22Rv1 (cell line): ENCODE data around the gene UGT1A8.

ENCODE experiments used
- H3K27ac ChIP-seq: fragments of 450-650 bp; 2 replicates; pipeline ENCODE4 v1.5.1; 2017
- ZFX ChIP-seq: fragments of 450-650 bp; IDR thresholded peaks from 2 replicates; pipeline ENCODE4 v1.6.1; 2017; ENCODE audit warnings: antibody characterized with exemption, borderline replicate concordance
- TF ChIP-seq, protein P1 (sequence below): fragments of 450-650 bp; IDR thresholded peaks from 2 replicates; pipeline ENCODE4 v1.5.1; 2017; ENCODE audit warnings: mild to moderate bottlenecking

Gene UGT1A8

GRCh38 chr2:233764264-233764663 is 146.8 kb downstream of the UGT1A8 start:
- no peak overlapping the region for H3K27ac ChIP-seq
- TF ChIP-seq, protein P1, sequence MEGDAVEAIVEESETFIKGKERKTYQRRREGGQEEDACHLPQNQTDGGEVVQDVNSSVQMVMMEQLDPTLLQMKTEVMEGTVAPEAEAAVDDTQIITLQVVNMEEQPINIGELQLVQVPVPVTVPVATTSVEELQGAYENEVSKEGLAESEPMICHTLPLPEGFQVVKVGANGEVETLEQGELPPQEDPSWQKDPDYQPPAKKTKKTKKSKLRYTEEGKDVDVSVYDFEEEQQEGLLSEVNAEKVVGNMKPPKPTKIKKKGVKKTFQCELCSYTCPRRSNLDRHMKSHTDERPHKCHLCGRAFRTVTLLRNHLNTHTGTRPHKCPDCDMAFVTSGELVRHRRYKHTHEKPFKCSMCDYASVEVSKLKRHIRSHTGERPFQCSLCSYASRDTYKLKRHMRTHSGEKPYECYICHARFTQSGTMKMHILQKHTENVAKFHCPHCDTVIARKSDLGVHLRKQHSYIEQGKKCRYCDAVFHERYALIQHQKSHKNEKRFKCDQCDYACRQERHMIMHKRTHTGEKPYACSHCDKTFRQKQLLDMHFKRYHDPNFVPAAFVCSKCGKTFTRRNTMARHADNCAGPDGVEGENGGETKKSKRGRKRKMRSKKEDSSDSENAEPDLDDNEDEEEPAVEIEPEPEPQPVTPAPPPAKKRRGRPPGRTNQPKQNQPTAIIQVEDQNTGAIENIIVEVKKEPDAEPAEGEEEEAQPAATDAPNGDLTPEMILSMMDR: no peak
- TF ChIP-seq ZFX: no peak

DNA sequence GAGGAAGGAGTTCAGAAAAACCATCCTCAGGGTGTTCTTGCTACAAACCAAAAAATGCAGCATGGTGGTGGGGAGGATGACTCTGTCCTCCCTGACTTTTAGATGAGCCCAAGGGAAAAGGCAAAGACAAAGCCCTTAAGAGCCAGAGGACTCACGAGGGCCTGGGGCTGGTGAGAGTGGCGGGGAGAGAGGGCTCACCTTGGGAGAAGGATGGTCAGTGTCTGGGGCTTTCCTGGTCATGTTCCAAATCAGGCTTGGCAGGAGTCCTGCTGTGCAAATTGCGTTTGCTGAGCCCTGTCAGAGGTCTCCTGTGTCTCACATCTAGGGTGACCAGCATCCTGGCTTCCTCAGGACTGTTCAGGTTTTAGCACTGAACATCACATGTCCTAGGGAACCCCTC is 147.3 kb downstream of the UGT1A8 start:
- H3K27ac ChIP-seq: no peak overlapping the region
- TF ChIP-seq, protein P1: no peak
- no peak for TF ChIP-seq ZFX

GRCh38 chr2:233766416-233766815 is 149.0 kb downstream of the UGT1A8 start:
- no peak overlapping the region for H3K27ac ChIP-seq
- no peak for TF ChIP-seq ZFX
- TF ChIP-seq, protein P1: no peak

DNA sequence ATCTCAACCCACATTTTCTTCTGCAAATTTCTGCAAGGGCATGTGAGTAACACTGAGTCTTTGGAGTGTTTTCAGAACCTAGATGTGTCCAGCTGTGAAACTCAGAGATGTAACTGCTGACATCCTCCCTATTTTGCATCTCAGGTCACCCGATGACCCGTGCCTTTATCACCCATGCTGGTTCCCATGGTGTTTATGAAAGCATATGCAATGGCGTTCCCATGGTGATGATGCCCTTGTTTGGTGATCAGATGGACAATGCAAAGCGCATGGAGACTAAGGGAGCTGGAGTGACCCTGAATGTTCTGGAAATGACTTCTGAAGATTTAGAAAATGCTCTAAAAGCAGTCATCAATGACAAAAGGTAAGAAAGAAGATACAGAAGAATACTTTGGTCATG is 150.6 kb downstream of the UGT1A8 start:
- no peak overlapping the region for H3K27ac ChIP-seq
- TF ChIP-seq ZFX: no peak
- TF ChIP-seq, protein P1: no peak

GRCh38 chr2:233769260-233769659 is 151.8 kb downstream of the UGT1A8 start:
- no peak for TF ChIP-seq ZFX
- TF ChIP-seq, protein P1: no peak
- no peak overlapping the region for H3K27ac ChIP-seq

DNA sequence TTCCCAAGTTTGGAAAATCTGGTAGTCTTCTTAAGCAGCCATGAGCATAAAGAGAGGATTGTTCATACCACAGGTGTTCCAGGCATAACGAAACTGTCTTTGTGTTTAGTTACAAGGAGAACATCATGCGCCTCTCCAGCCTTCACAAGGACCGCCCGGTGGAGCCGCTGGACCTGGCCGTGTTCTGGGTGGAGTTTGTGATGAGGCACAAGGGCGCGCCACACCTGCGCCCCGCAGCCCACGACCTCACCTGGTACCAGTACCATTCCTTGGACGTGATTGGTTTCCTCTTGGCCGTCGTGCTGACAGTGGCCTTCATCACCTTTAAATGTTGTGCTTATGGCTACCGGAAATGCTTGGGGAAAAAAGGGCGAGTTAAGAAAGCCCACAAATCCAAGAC is 154.7 kb downstream of the UGT1A8 start:
- TF ChIP-seq, protein P1: no peak
- no peak for TF ChIP-seq ZFX

GRCh38 chr2:233772583-233772982 is 155.2 kb downstream of the UGT1A8 start:
- H3K27ac ChIP-seq: no peak overlapping the region
- no peak for TF ChIP-seq ZFX
- TF ChIP-seq, protein P1: no peak

More for the DNA sequence above, 154.7 kb downstream of the UGT1A8 start:
- no peak overlapping the region for H3K27ac ChIP-seq
